ENCODE results near the gene TMEM238.
"Not testable (repeated sequence)": the region's sequence is repeated elsewhere in the genome, so short reads cannot be mapped to it uniquely, and the experiment has no call there.

TMEM238 gene

GRCh38 chr19:55336101-55336500 lies 48.0 kb downstream of the TMEM238 start:
- DNase-seq = no peak

GRCh38 chr19:55333870-55334269 lies 50.2 kb downstream of the TMEM238 start:
- no peak for DNase-seq

DNA sequence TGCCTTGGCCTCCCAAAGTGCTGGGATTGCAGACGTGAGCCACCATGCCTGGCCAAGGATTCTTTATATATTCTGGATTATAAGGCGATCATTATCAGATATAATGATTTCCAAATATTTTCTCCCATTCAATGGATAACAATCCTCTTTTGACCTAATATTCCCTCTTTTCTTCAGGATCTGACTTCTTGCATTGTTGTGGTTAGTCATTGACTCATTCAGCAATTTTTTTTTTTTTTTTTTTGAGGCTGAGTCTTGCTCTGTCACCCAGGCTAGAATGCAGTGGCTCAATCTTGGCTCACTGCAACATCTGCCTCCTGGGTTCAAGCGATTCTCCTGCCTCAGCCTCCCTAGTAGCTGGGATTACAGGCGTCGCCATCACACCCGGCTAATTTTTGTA lies 54.3 kb downstream of the TMEM238 start:
- DNase-seq = not testable (repeated sequence)

Measured in NCI-H187 (cell line).